Keratinocyte (primary cell): ENCODE data around the gene ZYG11A. TPM values are rescaled to one million over a fixed set of nuclear protein-coding genes. Genes with fewer than 3 reads are reported as not detected.

ENCODE experiments used
- DNase-seq: peaks from one replicate; pipeline ENCODE4 v3.0.0-alpha.2; 2011; ENCODE audit warnings: low read depth, missing footprints, low spot score
- FAIRE-seq: peaks from 2 replicates; lab custom pipeline; 2011; peaks lifted over from hg19 to GRCh38; lab: Jason Lieb, UNC
- H2AFZ ChIP-seq: 2 replicates; pipeline ENCODE4 v1.6.0; 2012; ENCODE audit warnings: low read length, control low read depth, inconsistent platforms; ENCODE audit not compliant: control insufficient read depth
- H3K27ac ChIP-seq: 2 replicates; pipeline ENCODE4 v1.5.1; 2011; ENCODE audit warnings: low read length; ENCODE audit not compliant: control insufficient read depth, insufficient read depth
- H3K27me3 ChIP-seq: 3 replicates; pipeline ENCODE4 v1.6.0; 2011; ENCODE audit warnings: low read length; ENCODE audit not compliant: control insufficient read depth, insufficient read depth; ENCODE audit errors: extremely low read depth
- H3K36me3 ChIP-seq, 2 experiments: 2 replicates in 1 of 2; 3 replicates in 1 of 2; pipeline ENCODE4 v1.5.1; 2011; ENCODE audit warnings: low read length in 2 of 2, mild to moderate bottlenecking in 1 of 2; ENCODE audit not compliant: control insufficient read depth in 2 of 2, insufficient read depth in 2 of 2; ENCODE audit errors: extremely low read depth in 1 of 2
- H3K4me1 ChIP-seq: 3 replicates; pipeline ENCODE4 v1.5.1; 2011; ENCODE audit warnings: low read length; ENCODE audit not compliant: control insufficient read depth, insufficient read depth; ENCODE audit errors: extremely low read depth
- H3K4me2 ChIP-seq: 3 replicates; pipeline ENCODE4 v1.6.0; 2011; ENCODE audit warnings: low read depth, low read length; ENCODE audit not compliant: control insufficient read depth, insufficient read depth; ENCODE audit errors: extremely low read depth
- H3K4me3 ChIP-seq, 3 experiments: fragments of 200-600 bp in 1 of 3; sonication (generic) in 1 of 3; 2 replicates in 2 of 3; 3 replicates in 1 of 3; pipeline ENCODE4 v1.5.1; 2011 to 2016; ENCODE audit warnings: low read length in 3 of 3, mild to moderate bottlenecking in 3 of 3, control low read depth in 2 of 3, inconsistent platforms in 1 of 3, low read depth in 1 of 3, mixed read lengths in 1 of 3, mixed run types in 1 of 3, moderate library complexity in 1 of 3; ENCODE audit not compliant: control insufficient read depth in 2 of 3, insufficient read depth in 2 of 3; ENCODE audit errors: extremely low read depth in 1 of 3
- H3K79me2 ChIP-seq: 2 replicates; pipeline ENCODE4 v1.6.0; 2012; ENCODE audit warnings: low read length; ENCODE audit not compliant: control insufficient read depth, insufficient read depth
- H3K9ac ChIP-seq: 3 replicates; pipeline ENCODE4 v1.6.0; 2011; ENCODE audit warnings: low read length; ENCODE audit not compliant: control insufficient read depth, insufficient read depth; ENCODE audit errors: extremely low read depth
- H3K9me1 ChIP-seq: 3 replicates; pipeline ENCODE4 v1.6.0; 2011; ENCODE audit warnings: low read length; ENCODE audit not compliant: control insufficient read depth, insufficient read depth; ENCODE audit errors: extremely low read depth
- H3K9me3 ChIP-seq: 2 replicates; pipeline ENCODE4 v1.5.1; 2012; ENCODE audit warnings: low read depth, low read length; ENCODE audit not compliant: control insufficient read depth
- H4K20me1 ChIP-seq: 3 replicates; pipeline ENCODE4 v1.6.0; 2011; ENCODE audit warnings: low read length; ENCODE audit not compliant: control insufficient read depth, insufficient read depth; ENCODE audit errors: extremely low read depth
- EZH2 ChIP-seq: IDR thresholded peaks from one replicate; pipeline ENCODE4 v1.6.1; 2012; ENCODE audit warnings: inconsistent platforms, mild to moderate bottlenecking, low read length, moderate library complexity
- dilution Hi-C: fragments of 300-500 bp; cut with MboI; formaldehyde crosslinking; loops from one replicate; pipeline ENCODE4 v1.7.0; 2020; ENCODE audit warnings: low sequenced_read_pairs; ENCODE audit not compliant: extremely low pct_ligation_motif_present
- polyA plus RNA-seq, 5 experiments: library from polyadenylated mRNA; depleted of rRNA in 3 of 5; stranded (reverse) in 3 of 5; stranded (forward) in 1 of 5; unstranded in 1 of 5; fragments of >200 nt; gene quantifications; 1 replicate in 1 of 5; 2 replicates in 3 of 5; 3 replicates in 1 of 5; pipeline versions ENCODE4 v1.2.1 to v1.2.3, GENCODE V29; 2011 to 2012; ENCODE audit warnings: missing spikeins in 2 of 5, low read depth in 1 of 5, low replicate concordance in 1 of 5
- TF ChIP-seq, protein P1 (sequence below), 3 experiments: IDR thresholded peaks in 1 of 3; conservative IDR thresholded peaks in 1 of 3; optimal IDR thresholded peaks in 1 of 3; 2 replicates in 2 of 3; 3 replicates in 1 of 3; pipeline versions ENCODE3 to v1.5.1; 2011; ENCODE audit warnings: low read length in 3 of 3, mild to moderate bottlenecking in 3 of 3, moderate library complexity in 2 of 3, control low read depth in 1 of 3, inconsistent platforms in 1 of 3; ENCODE audit not compliant: insufficient read depth in 2 of 3; ENCODE audit errors: extremely low read depth in 1 of 3

Gene ZYG11A
- polyA plus RNA-seq, 1 donor (not counting 4 experiments of a cell fraction or from before 2014, with no cell fraction given) = 0.64 TPM

GRCh38 chr1:52900402-52900801, 57.8 kb downstream of the ZYG11A start:
- no peak overlapping the region for H3K9ac ChIP-seq
- dilution Hi-C loops = no loop called here
- H3K4me2 ChIP-seq = no peak overlapping the region
- H3K9me3 ChIP-seq = no peaks in the 10 kb centered on the region
- H3K36me3 ChIP-seq = peaks cover 3 to 9% of the 10 kb centered on the region in 2 experiments
- no peak for FAIRE-seq
- no peaks in the 10 kb centered on the region for H4K20me1 ChIP-seq
- H3K27me3 ChIP-seq = no peaks in the 10 kb centered on the region
- no peak overlapping the region for H3K4me3 ChIP-seq
- TF ChIP-seq, protein P1, sequence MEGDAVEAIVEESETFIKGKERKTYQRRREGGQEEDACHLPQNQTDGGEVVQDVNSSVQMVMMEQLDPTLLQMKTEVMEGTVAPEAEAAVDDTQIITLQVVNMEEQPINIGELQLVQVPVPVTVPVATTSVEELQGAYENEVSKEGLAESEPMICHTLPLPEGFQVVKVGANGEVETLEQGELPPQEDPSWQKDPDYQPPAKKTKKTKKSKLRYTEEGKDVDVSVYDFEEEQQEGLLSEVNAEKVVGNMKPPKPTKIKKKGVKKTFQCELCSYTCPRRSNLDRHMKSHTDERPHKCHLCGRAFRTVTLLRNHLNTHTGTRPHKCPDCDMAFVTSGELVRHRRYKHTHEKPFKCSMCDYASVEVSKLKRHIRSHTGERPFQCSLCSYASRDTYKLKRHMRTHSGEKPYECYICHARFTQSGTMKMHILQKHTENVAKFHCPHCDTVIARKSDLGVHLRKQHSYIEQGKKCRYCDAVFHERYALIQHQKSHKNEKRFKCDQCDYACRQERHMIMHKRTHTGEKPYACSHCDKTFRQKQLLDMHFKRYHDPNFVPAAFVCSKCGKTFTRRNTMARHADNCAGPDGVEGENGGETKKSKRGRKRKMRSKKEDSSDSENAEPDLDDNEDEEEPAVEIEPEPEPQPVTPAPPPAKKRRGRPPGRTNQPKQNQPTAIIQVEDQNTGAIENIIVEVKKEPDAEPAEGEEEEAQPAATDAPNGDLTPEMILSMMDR (optimal IDR thresholded peaks at IDR 0.05 in 1 of 3, IDR thresholded peaks at IDR 0.05 in 1 of 3, conservative IDR thresholded peaks at IDR 0.05 in 1 of 3; ENCODE audit: extremely low read depth in 1 of 3, insufficient read depth in 2 of 3, low read length in 3 of 3) = no peak
- no peak for TF ChIP-seq EZH2
- H3K9me1 ChIP-seq = no peaks in the 10 kb centered on the region
- DNase-seq = no peak
- no peak overlapping the region for H2AFZ ChIP-seq
- H3K79me2 ChIP-seq = no peaks in the 10 kb centered on the region
- no peak overlapping the region for H3K27ac ChIP-seq
- H3K4me1 ChIP-seq = no peaks in the 10 kb centered on the region

- FAIRE-seq = no peak
Observed at GRCh38 chr1:52901384-52901783, 58.8 kb downstream of the ZYG11A start.

More at GRCh38 chr1:52901384-52901783, 58.8 kb downstream of the ZYG11A start:
- no peaks in the 10 kb centered on the region for H4K20me1 ChIP-seq
- TF ChIP-seq, protein P1 (optimal IDR thresholded peaks at IDR 0.05 in 1 of 3, IDR thresholded peaks at IDR 0.05 in 1 of 3, conservative IDR thresholded peaks at IDR 0.05 in 1 of 3; ENCODE audit: extremely low read depth in 1 of 3, insufficient read depth in 2 of 3, low read length in 3 of 3) = no peak
- TF ChIP-seq EZH2 = no peak
- H3K27me3 ChIP-seq = no peaks in the 10 kb centered on the region
- no peak overlapping the region for H3K27ac ChIP-seq
- no peak overlapping the region for H3K4me3 ChIP-seq
- no peaks in the 10 kb centered on the region for H3K4me1 ChIP-seq
- peaks cover 2 to 9% of the 10 kb centered on the region in 2 experiments for H3K36me3 ChIP-seq
- no peaks in the 10 kb centered on the region for H3K9me1 ChIP-seq
- no peaks in the 10 kb centered on the region for H3K79me2 ChIP-seq
- H3K9me3 ChIP-seq = no peaks in the 10 kb centered on the region
- no peak overlapping the region for H2AFZ ChIP-seq
- no peak for DNase-seq
- dilution Hi-C loops = no loop called here
- no peak overlapping the region for H3K9ac ChIP-seq
- H3K4me2 ChIP-seq = no peak overlapping the region
